Measurements from ENCODE around the gene PGBD2.

- TF ChIP-seq, protein P1, sequence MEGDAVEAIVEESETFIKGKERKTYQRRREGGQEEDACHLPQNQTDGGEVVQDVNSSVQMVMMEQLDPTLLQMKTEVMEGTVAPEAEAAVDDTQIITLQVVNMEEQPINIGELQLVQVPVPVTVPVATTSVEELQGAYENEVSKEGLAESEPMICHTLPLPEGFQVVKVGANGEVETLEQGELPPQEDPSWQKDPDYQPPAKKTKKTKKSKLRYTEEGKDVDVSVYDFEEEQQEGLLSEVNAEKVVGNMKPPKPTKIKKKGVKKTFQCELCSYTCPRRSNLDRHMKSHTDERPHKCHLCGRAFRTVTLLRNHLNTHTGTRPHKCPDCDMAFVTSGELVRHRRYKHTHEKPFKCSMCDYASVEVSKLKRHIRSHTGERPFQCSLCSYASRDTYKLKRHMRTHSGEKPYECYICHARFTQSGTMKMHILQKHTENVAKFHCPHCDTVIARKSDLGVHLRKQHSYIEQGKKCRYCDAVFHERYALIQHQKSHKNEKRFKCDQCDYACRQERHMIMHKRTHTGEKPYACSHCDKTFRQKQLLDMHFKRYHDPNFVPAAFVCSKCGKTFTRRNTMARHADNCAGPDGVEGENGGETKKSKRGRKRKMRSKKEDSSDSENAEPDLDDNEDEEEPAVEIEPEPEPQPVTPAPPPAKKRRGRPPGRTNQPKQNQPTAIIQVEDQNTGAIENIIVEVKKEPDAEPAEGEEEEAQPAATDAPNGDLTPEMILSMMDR (IDR thresholded peaks at IDR 0.05), result no peak
- TF ChIP-seq POLR2AphosphoS5 (IDR thresholded peaks at IDR 0.05) (no peak), POLR2A (IDR thresholded peaks at IDR 0.05) (no peak), EP300 (IDR thresholded peaks at IDR 0.05; ENCODE audit: low read depth) (no peak)
Observed at GRCh38 chr1:248886237-248886895, 19.7 kb upstream of the PGBD2 start.
